GM18519 (cell line): Measurements from ENCODE around the gene RAB40C.
"Not testable (repeated sequence)": the region's sequence is repeated elsewhere in the genome, so short reads cannot be mapped to it uniquely, and the experiment has no call there.

Source experiments
- ATAC-seq: cut with Tn5 transposase; IDR thresholded peaks from one replicate; pipeline ENCODE4 v1.9.1; 2021; ENCODE audit warnings: mild to moderate bottlenecking, moderate library complexity; ENCODE audit not compliant: unreplicated experiment, low FRiP score

Gene RAB40C

GRCh38 chr16:588889-589657 is 793 bp upstream of the RAB40C start:
- ATAC-seq = peak; percentile 42

- ATAC-seq = no peak
Observed at GRCh38 chr16:590188-590814, 435 bp downstream of the RAB40C start.

GRCh38 chr16:590815-591200 is 942 bp downstream of the RAB40C start:
- ATAC-seq = no peak

GRCh38 chr16:591231-591630 is 1.4 kb downstream of the RAB40C start:
- no peak for ATAC-seq

- no peak for ATAC-seq
Observed at GRCh38 chr16:591892-592517, 2.1 kb downstream of the RAB40C start.

GRCh38 chr16:592518-593306 is 2.8 kb downstream of the RAB40C start:
- ATAC-seq = no peak

GRCh38 chr16:593406-593805 is 3.5 kb downstream of the RAB40C start:
- ATAC-seq = no peak

GRCh38 chr16:593807-594206 is 3.9 kb downstream of the RAB40C start:
- no peak for ATAC-seq

GRCh38 chr16:595094-595528 is 5.2 kb downstream of the RAB40C start:
- ATAC-seq = no peak

GRCh38 chr16:595942-596735 is 6.3 kb downstream of the RAB40C start:
- no peak for ATAC-seq

GRCh38 chr16:596736-597060 is 6.8 kb downstream of the RAB40C start:
- ATAC-seq = no peak

- ATAC-seq = not testable (repeated sequence)
Observed at GRCh38 chr16:597655-598054, 7.8 kb downstream of the RAB40C start.

GRCh38 chr16:598823-599739 is 9.2 kb downstream of the RAB40C start:
- no peak for ATAC-seq

- ATAC-seq = no peak
Observed at GRCh38 chr16:600781-601180, 10.9 kb downstream of the RAB40C start.

- ATAC-seq = no peak
Observed at GRCh38 chr16:603933-604332, 14.1 kb downstream of the RAB40C start.

GRCh38 chr16:606656-607307 is 16.9 kb downstream of the RAB40C start:
- no peak for ATAC-seq

- ATAC-seq = no peak
Observed at GRCh38 chr16:608019-608418, 18.2 kb downstream of the RAB40C start.

GRCh38 chr16:609316-609715 is 19.4 kb downstream of the RAB40C start:
- ATAC-seq = no peak

- no peak for ATAC-seq
Observed at GRCh38 chr16:609984-610383, 20.1 kb downstream of the RAB40C start.
